Limb (tissue), 2 donors: ENCODE results near the gene PHC3.
"Not testable (repeated sequence)": the region's sequence is repeated elsewhere in the genome, so short reads cannot be mapped to it uniquely, and the experiment has no call there.

Experiments used
- DNase-seq, 2 donors: peaks; one replicate each; pipeline ENCODE4 v3.0.0-alpha.2; 2016; ENCODE audit errors: extremely low spot score in 2 of 2

PHC3 gene, protein sequence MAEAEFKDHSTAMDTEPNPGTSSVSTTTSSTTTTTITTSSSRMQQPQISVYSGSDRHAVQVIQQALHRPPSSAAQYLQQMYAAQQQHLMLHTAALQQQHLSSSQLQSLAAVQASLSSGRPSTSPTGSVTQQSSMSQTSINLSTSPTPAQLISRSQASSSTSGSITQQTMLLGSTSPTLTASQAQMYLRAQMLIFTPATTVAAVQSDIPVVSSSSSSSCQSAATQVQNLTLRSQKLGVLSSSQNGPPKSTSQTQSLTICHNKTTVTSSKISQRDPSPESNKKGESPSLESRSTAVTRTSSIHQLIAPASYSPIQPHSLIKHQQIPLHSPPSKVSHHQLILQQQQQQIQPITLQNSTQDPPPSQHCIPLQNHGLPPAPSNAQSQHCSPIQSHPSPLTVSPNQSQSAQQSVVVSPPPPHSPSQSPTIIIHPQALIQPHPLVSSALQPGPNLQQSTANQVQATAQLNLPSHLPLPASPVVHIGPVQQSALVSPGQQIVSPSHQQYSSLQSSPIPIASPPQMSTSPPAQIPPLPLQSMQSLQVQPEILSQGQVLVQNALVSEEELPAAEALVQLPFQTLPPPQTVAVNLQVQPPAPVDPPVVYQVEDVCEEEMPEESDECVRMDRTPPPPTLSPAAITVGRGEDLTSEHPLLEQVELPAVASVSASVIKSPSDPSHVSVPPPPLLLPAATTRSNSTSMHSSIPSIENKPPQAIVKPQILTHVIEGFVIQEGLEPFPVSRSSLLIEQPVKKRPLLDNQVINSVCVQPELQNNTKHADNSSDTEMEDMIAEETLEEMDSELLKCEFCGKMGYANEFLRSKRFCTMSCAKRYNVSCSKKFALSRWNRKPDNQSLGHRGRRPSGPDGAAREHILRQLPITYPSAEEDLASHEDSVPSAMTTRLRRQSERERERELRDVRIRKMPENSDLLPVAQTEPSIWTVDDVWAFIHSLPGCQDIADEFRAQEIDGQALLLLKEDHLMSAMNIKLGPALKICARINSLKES

GRCh38 chr3:170180908-170181885 lies at the start of gene PHC3:
Gene PHC3 (minus strand): TSS chr3:170181733. CDS start chr3:170181715, 18 bp downstream.
- DNase-seq: peak; percentile 96 to 97

DNA sequence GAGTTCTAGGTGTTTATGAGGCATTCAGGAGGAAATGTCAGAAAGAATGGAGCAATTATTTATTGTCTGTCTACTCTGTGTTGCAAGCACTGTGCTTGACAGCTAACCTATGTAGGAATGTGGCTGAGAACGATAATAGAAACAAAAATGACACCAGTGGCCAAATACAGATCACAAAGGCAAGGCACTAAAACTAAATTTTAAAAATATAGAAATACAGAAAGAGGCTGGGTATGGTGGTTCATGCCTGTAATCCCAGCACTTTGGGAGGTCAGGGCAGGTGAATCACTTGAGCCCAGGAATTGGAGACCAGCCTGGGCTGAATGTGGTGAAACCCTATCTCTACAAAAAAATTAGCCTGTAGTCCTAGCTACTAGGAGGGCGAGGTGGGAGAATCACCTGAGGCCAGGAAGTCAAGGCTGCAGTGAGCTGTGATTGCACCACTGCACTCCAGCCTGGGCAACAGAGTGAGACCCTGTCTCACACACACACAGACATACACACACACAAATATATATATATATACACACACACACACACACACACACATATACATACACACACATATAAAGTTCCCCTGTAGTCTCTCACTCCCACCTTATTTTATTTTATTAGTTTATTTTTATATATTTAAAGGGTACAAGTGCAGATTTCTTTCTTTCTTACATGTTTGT lies 46.7 kb upstream of the PHC3 start:
- no peak for DNase-seq

DNA sequence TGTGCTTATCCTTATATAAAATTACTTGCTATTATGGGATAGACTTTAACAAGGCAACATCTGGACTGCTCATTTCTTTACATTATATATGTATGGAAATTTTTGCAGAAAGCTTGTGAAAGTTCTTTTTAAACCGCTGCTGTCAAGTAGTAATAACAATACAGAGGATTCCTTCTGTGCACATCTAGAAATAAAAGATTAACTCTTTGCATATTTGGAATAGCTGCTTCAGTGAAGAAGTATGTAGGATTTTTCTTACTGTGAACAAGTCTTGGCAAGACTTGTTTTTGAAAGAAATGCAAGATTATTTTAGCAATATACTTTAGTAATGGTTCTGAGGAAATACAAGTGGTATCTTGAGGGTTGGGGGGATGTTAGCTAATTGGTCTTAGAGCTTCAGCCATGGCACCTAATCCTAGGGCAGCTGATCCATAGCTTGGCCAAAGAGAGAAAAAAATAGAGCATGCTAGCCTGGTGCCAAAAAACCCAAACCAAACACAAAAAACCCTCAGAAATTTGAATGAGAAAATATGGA lies 45.0 kb upstream of the PHC3 start:
- DNase-seq: no peak

DNA sequence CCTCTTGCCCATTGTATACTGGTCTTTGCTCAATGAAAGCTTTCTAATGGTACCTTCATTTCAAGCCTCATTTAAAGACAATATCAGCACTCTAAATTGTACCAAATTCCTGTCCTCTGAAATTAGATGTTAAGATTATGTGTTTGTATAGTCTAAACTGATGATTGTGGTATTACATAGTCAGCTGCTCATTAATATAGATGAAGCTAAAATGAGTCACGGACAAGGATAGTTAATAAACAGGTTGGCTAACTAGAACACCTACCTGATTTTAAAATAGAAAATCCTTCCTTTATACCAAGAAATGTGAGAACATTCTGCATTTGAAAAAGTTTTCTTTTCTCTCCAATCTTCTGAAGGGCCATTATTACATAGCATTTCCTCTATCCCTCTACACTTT lies 43.6 kb upstream of the PHC3 start:
- DNase-seq: no peak

- DNase-seq: peak; percentile 17 to 75
These were observed 41.4 kb upstream of the PHC3 start for GRCh38 chr3:170222647-170223541.

DNA sequence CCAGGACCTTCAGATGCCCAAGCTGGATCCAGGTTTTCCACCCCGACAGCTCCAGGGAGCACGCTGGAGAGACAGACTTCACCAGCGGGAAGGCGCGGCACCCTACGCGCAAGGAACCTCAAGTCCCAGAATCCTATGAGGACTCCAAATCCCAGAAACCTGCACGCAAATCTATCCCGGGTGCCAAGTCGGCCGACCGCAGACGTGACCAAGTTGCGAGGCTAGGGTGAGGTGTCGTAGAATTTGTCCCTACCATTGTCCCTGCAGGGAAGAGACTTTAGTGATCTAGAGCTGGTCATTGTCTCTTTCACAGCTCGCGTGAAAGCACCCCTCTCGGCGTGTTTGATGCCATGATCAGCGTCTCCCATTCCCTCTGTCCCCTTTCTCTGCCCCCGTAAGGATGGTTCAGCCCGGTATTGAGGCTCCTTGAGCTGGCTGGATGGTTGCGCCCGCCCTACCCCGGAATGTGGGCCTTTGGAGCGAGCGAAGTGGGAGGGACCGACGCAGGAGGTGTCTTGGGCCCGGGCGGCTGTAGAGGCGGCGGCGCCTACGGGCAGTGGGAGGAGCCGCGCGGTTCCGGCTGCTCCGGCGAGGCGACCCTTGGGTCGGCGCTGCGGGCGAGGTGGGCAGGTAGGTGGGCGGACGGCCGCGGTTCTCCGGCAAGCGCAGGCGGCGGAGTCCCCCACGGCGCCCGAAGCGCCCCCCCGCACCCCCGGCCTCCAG lies 40.6 kb upstream of the PHC3 start, which contains the start of gene PRKCI:
TSS of gene PRKCI (plus strand) at position 501 of the 723 bp plus-strand sequence. CDS start 246 bp downstream, outside the sequence.
- peak; percentile 95 to 97 for DNase-seq

DNA sequence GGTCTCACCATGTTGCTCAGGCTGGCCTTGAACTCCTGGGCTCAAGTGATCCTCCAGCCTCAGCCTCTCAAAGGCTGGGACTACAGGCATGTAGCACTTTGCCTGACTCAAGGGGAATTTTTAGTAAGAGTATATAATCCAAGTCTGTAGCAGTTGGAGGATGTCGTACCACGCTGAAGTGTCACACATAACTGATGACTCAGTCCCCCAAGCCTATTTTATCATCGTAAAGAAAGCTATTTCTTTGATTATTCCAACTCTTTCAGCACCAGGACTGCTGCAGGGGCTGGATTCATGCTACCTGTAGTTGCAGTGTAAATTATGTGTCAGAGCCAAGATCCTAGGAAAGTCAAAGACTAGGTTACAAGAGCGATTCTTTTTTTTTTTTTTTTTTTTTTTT lies 39.3 kb upstream of the PHC3 start:
- DNase-seq: no peak

- no peak for DNase-seq
These were observed 38.3 kb upstream of the PHC3 start for GRCh38 chr3:170219850-170220249.

GRCh38 chr3:170211668-170212067 lies 30.1 kb upstream of the PHC3 start:
- no peak for DNase-seq

GRCh38 chr3:170207717-170208116 lies 26.2 kb upstream of the PHC3 start:
- no peak for DNase-seq

DNA sequence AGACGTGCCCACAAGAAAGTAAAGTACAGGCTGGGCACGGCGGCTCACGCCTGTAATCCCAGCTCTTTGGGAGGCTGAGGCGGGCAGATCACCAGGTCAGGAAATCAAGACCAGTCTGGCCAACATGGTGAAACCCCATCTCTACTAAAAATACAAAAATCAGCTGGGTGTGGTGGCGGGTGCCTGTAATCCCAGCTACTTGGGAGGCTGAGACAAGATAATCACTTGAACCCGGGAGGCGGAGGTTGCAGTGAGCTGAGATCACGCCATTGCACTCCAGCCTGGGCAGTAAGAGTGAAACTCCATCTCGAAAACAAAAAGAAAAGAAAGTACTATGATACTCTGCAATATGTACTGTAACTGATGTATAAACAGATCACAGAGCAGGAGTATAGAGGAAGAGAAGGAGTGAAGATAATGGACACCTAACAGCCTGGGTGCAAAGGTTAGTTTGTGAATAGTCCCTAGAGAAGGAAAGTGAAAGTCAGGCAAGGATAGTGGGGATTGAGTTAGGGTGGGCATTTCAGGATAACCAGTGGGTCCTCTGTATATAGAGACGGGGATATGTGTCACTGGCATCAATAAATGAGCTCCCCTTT lies 24.7 kb upstream of the PHC3 start:
- DNase-seq: not testable (repeated sequence)

DNA sequence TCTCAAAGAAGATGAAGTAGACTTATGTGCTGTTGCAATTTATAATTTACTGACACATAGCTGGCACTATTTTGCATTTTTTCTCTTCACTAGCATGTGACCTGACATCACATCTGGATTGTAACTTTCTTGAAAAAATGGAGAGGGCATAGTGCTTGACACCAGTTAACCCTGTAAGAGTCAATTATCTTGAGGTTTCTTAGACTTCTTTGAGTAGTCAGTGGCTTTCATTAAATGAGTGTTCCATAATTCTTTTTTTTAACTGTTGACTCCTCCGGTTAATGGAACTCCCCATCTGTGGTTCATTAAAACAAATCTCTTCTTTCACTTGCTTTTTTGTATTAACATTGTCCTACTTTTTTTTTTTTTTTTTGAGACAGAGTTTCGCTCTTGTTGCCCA lies 23.8 kb upstream of the PHC3 start:
- DNase-seq: no peak

GRCh38 chr3:170204509-170204908 lies 23.0 kb upstream of the PHC3 start:
- DNase-seq: no peak

DNA sequence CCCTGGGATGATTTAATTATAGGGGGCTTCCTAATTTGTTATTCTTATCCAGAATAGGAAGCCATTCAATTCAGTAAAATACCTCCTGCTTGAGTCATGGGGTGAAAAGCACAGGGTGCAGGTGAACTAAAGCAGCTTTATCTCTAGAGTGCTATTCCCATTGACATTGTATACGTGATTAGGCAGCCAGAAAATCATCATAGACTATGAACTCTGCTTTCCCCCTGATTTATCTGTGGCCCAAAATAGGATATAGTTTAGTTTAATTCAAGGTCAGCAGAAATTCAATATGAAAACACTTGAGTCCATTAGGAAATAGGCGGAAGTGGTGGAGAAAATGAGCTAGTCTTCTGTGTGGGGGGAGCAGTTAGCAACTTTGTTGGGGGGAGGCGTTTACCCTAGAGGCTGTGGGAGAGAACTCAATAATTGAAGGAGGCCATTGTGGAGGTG lies 22.5 kb upstream of the PHC3 start:
- DNase-seq: no peak

DNA sequence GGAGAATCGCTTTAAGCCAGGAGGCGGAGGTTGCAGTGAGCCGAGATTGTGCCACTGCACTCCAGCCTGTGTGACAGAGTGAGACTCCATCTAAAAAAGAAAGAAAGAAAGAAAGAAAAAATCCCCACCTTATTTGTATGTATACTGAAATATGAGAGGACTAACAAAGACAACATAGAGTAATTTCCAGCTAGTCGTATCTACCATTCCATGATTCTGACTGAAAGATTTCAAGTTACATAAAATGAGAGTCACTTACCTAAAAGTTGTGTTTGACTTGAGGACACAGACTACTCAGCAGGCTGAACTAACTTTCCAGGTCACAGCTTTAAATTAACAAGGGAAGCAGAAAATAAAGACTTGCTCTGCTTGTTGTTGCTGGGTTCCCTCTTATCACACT lies 21.9 kb upstream of the PHC3 start:
- no peak for DNase-seq

DNA sequence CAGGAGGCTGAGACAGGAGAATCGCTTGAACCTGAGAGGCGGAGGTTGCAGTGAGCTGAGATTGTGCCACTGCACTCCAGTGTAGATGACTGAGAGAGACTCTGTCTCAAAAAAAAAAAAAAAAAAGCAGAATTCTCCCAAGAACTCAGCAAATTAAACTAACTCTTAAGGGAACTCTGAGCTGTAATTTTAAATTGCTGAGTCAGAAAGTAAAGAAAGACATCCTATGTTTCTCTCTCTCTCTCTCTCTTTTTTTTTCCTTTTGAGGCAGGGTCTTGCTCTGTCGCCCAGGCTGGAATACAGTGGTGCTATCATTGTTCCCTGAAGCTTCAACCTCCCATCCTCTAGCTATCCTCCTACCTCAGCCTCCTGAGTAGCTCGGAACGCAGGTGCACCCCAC lies 20.0 kb upstream of the PHC3 start:
- DNase-seq: no peak

DNA sequence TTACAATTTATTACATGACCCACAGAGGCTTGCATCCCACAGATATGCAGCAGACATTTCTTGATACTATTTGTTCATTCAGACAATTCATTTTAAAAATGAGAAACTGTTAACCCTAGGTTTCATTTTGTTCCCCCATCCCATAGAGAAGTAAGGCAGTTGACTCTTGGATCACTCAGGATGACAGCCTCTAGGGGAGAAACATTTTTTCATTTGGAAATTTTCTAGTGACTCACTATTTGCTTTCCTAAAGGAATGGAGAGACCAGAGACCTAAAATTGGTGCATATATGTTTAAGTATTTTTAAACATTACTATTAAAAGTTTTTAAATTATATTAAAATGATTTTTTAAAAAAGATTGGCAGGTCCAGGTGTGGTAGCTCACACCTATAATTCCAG lies 19.5 kb upstream of the PHC3 start:
- DNase-seq: no peak

- DNase-seq: no peak
These were observed 15.3 kb upstream of the PHC3 start for GRCh38 chr3:170196833-170197232.
